ENCODE measurements around the gene LRR1.
"Not testable (repeated sequence)": the region's sequence is repeated elsewhere in the genome, so short reads cannot be mapped to it uniquely, and the experiment has no call there.

The LRR1 gene

DNA sequence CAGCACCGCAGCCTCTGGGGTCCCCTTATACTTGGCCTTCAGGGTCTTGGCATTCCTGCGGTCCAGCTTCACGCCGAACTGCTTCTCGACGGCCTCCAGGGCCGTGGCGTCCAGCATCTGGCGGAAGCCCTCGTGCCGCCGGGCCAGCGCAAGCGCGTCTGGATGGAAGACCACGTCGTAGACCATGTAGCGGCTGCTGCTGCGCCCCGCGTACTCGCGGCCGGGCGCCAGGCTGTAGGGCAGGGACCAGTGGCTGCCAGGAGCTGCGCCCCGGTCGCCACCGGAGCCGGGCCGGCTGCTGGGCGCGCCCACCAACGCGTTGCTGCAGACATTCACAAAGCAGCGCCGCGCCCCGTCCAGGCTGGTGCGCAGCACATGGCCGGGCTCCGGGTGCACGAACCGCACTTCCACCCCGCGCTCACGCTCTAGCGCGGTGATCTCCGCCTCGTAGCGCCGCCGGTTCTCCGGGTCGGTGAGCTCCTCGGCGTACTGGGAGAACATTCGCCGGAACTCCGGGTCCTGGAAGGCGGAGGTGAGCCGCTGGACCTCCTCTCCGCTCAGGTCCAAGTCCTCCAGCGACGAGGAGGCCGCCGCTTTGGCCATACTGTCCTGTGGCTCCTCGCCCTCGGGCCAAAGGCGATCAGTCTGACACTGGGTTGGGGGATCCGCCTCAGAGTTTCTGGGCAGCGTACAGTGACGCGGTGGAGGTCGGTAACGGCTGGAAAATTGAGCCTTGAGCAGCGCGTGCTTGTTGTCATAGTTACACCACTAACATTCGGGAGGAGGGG lies 36.0 kb downstream of the LRR1 start, which contains the start of gene DNAAF2:
DNAAF2 (minus strand) TSS at position 698 of the 788 bp plus-strand sequence; CDS start at position 603, 95 bp downstream.
- DNase-seq = peak; percentile 88

DNA sequence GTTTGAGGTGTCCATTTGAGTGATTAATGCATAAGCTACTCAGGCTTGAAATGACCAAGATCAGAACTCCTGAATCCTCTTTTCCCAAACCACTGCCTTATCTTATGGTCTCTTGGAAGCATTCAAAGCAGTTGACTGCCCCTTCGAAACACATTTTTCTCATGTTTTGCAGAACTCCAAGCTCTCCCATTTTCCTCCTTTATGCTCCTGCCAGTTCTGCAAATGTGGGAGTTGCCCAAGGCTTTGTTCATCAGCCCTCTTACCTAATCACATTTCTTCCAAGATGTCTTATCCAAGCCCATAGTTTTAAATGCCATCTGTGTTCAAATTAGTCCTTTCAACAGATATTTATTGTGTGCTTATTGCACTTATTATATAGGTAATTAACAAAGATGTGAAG lies 38.1 kb downstream of the LRR1 start:
- no peak for DNase-seq

DNA sequence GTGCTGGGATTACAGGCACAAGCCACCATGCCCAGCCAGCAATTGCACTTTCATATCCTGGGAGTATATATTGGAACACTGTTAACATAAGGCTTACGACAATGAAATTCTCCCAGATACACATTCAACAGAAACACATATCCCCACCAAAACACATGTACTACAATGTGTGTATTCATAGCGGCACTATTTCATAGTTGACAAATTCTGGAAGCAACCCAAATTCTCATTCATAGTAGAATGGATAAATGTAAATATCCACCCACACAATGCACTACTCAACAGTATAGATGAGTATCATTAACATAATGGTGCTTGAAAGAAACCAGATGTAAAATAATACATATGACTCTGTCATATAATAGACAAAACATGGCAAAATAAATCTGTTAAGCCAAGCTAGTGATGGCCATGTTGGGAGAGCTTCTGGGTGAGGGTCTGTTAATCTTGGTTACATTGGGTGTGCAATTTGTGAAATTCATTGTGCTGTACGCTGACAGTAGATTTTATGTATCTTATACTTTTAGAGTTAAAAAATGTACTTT lies 38.9 kb downstream of the LRR1 start:
- DNase-seq = no peak

DNA sequence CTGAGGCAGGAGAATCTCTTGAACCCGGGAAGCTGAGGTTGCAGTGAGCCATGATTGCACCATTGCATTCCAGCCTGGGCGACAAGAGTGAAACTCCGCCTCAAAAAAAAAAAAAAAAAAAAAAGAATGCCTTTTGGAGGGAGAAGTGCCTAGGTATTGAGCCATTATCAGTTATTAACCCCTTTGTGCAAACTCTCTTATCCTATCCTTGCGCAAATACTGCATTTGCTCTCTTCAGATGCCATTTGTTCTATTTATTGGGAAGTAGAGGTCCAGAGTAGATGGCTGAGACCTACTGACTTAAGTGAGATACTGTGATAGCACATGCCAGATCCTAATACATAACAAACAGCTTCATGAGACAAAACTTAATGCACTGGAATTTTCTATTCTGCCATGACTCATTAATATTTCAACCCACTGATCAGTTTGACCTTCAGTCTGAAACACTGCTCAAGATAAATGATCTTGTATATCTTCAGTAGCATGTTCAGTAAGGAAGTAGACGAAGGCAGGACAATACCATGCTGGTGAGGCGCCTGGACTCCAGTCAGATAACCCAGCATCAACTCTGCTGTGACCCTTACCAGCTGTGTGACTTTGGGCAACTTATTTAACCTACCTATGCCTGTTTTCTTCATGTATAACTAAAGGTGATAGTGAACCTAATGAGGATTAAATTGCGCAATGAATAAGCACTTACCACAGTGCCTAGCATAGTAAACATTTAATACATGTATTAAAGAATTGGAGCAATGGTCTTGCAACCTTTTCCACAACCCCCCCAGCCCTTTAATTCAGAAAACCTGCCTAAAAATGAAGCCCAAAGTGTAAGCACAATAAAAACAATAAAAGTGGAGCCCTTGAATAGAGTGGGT lies 42.0 kb downstream of the LRR1 start:
- no peak for DNase-seq

DNA sequence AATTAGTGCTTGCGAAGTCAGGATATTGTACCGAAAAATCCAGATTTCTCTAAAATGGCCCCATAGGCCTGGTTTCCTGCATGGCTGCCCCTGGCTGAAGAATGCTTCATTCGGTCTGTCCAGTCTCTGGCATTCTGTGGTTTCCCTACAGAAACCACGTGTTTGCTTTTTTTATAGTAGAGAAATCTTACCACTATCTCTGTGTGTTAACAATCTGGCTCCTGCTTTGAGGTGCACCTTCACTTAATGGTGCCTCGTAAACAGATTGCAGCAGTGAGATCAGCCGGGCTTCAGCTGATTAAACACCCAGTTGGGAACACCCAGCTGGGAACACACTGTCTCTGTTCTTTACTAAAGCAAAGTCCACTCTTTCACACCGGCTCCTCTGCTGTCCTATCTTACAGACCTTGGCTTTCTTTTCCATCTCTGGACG lies 43.0 kb downstream of the LRR1 start:
- peak; percentile 10 for DNase-seq

DNA sequence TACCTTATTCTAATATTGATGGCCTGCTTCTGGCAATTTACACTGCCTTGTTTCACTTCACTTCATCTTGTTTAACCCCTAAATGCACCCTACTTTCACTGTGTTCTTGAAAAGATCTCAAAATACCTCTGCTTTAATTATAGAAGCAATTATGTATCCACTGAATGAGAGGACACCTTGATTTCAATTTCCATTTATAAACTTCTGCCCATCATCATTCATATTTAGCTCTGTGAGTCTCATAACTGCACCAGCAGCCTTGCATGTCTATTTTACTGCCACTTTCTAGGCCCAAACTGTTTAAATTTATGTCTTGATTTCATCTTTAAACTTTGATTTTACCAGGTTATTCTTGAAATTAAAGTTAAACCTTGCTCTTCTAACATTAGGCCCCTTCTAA lies 43.4 kb downstream of the LRR1 start:
- no peak for DNase-seq

DNA sequence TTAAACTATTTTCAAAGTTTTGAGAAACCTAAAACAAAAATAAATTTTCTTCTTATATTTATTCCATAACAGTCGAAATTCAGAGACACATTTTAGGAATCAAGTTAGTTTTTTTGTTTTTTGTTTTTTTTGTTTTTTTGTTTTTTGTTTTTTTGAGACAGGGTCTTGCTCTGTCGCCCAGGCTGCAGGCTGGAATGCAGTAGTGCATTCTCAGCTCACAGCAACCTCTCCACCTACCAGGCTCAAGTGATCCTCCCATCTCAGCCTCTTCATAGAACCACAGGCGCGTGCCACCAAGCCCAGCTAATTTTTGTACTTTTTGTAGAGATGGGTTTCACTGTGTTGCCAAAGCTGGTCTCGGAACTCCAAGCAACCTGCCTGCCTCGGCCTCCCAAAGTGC lies 54.8 kb downstream of the LRR1 start:
- DNase-seq = no peak

DNA sequence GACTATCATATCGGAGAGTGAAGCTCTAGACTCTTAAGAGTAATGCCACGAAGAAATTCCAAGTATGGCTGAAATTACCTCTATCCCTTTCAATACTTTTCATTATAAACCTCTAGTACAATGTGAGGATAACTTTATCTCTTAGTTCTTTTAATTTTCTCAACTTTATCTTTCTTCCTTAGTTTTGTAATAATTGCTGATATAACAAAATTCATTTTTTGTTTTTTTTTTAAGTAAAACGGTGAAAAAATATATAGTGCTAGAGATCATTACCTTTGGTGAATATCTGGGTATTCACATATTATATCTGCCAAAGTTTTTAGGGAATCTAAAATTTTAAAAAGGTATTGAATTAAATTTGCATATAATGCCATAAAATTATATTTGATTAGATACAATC lies 55.8 kb downstream of the LRR1 start:
- no peak for DNase-seq

DNA sequence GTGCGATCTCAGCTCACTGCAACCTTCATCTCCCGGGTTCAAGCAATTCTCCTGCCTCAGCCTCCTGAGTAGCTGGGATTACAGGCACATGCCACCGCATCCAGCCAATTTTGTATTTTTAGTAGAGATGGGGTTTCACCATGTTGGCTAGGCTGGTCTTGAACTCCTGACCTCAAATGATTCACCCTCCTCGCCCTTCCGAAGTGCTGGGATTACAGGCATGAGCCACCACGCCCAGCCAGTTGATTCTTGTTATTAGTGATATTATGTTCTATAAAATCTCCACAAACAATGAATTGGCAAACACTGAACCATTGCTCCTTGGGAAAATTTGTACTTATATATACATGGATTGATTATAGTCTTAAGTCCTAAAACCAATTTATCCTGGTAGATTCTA lies 58.8 kb downstream of the LRR1 start:
- DNase-seq = not testable (repeated sequence)

DNA sequence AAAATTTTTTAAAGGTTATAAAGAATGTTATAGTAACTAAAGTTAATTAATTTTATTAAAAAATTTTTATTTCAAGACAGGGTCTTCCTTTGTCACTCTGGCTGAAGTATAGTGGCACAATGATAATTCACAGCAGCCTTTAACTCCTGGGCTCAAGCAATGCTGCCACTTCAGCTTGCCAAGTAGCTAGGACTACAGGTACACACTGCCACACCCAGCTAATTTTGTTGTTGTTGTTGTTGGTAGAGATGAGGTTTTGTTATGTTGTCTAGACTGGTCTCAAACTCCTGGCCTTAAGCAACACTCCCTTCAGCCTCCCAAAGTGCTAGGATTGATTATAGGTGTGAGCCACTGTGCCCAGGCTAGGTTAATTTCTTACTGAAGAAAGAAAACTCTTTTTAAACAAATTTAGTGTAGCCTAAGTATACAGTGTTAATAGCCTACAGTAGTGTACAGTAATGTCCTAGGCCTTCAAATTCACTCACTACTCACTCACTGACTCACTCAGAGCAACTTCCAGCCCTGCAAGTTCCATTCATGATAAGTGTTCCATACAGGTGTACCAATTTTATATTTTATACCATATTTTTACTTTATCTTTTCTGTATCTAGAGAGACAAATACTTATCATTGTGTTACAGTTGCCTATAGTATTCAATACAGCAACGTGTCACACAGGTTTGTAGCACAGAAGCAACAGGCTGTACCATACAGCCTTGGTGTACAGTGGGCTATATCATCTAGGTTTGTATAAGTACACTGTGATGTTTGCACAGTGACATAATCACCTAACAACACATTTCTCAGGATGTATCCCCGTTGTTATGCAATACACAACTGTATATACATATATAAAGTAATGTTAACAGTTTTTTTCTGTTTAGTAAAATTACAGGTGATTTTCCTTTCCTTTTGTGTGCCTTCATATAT lies 61.1 kb downstream of the LRR1 start:
- DNase-seq = peak; percentile 23

Data from NCI-H2029 (cell line).